PC-3 (cell line): Measurements from ENCODE around the gene PDZRN3.

Experiments
- EZH2 ChIP-seq: fragments of 300-600 bp; sonication (generic); IDR thresholded peaks from one replicate; pipeline ENCODE4 v1.6.1; 2017; ENCODE audit warnings: antibody characterized with exemption, mild to moderate bottlenecking, low read length; ENCODE audit not compliant: unreplicated experiment
- EZH2phosphoT487 ChIP-seq: fragments of 300-600 bp; sonication (generic); IDR thresholded peaks from 2 replicates; pipeline ENCODE4 v1.6.1; 2018; ENCODE audit warnings: mild to moderate bottlenecking, antibody characterized with exemption, low read length, borderline replicate concordance
- TF ChIP-seq, protein P1 (sequence below): fragments of 300-600 bp; sonication (generic); conservative IDR thresholded peaks from 2 replicates; pipeline ENCODE4 v1.5.1; 2017; ENCODE audit warnings: antibody characterized with exemption, low read depth, mild to moderate bottlenecking, low read length

DNA sequence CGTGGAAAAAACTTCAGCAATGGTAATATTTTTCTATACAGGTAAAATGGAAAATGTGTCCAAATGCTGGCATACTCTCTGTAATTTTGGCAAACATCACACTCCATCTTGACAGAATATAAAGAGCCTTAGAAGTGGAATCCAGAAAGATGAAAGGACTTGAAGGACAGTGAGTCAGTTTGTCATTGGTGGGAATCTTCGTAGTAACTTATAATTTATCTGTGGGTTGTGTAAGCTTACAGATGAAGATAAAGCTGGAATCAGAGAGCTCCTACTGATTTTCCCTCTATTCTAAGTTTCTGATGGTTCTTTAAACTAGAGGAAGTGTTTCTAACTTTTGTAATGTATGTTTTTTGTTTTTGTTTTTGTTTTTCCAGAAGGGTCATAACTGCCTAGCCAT lies 8.7 kb upstream of the PDZRN3 start:
- TF ChIP-seq, protein P1, sequence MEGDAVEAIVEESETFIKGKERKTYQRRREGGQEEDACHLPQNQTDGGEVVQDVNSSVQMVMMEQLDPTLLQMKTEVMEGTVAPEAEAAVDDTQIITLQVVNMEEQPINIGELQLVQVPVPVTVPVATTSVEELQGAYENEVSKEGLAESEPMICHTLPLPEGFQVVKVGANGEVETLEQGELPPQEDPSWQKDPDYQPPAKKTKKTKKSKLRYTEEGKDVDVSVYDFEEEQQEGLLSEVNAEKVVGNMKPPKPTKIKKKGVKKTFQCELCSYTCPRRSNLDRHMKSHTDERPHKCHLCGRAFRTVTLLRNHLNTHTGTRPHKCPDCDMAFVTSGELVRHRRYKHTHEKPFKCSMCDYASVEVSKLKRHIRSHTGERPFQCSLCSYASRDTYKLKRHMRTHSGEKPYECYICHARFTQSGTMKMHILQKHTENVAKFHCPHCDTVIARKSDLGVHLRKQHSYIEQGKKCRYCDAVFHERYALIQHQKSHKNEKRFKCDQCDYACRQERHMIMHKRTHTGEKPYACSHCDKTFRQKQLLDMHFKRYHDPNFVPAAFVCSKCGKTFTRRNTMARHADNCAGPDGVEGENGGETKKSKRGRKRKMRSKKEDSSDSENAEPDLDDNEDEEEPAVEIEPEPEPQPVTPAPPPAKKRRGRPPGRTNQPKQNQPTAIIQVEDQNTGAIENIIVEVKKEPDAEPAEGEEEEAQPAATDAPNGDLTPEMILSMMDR = no peak
- TF ChIP-seq EZH2 = no peak
- TF ChIP-seq EZH2phosphoT487 = no peak
